ENCODE measurements around the gene TFDP2.

DNA sequence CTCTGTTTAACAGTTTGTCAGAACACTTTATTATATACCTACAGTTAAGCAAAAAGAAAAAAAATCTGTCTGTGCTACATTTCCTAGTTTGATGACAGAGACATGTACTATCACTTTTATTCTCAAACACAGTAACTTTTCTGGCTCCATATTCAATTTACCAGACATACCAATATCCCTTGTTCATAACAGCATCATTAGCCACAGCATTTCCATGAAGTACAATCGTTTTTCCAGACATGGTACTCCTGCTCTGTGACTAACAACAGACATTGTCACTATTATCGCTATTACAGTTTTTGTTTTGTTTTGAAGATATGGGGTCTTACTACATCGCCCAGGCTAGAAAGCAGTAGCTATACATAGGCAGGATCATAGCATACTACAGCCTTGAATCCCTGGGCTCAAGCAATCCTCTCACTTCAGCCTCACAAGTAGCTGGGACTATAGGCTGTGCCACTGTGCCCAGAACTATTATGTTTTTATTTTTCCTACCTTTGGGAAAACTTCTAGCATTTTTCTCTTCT is 14.5 kb downstream of the TFDP2 start:
- TF ChIP-seq, protein P1, sequence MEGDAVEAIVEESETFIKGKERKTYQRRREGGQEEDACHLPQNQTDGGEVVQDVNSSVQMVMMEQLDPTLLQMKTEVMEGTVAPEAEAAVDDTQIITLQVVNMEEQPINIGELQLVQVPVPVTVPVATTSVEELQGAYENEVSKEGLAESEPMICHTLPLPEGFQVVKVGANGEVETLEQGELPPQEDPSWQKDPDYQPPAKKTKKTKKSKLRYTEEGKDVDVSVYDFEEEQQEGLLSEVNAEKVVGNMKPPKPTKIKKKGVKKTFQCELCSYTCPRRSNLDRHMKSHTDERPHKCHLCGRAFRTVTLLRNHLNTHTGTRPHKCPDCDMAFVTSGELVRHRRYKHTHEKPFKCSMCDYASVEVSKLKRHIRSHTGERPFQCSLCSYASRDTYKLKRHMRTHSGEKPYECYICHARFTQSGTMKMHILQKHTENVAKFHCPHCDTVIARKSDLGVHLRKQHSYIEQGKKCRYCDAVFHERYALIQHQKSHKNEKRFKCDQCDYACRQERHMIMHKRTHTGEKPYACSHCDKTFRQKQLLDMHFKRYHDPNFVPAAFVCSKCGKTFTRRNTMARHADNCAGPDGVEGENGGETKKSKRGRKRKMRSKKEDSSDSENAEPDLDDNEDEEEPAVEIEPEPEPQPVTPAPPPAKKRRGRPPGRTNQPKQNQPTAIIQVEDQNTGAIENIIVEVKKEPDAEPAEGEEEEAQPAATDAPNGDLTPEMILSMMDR (IDR thresholded peaks at IDR 0.05): no peak
- no peak for TF ChIP-seq POLR2A (IDR thresholded peaks at IDR 0.05)
